ENCODE measurements around the gene GRK5. TPM values are rescaled to one million over a fixed set of nuclear protein-coding genes. Genes with fewer than 3 reads are reported as not detected.
A peak's percentile ranks its signal among the peaks of the same experiment; 100 is the strongest.

GRK5 gene
- total RNA-seq, 4 donors from 2014 or later, result 5.4 to 13.0 (median 10.6) TPM

DNA sequence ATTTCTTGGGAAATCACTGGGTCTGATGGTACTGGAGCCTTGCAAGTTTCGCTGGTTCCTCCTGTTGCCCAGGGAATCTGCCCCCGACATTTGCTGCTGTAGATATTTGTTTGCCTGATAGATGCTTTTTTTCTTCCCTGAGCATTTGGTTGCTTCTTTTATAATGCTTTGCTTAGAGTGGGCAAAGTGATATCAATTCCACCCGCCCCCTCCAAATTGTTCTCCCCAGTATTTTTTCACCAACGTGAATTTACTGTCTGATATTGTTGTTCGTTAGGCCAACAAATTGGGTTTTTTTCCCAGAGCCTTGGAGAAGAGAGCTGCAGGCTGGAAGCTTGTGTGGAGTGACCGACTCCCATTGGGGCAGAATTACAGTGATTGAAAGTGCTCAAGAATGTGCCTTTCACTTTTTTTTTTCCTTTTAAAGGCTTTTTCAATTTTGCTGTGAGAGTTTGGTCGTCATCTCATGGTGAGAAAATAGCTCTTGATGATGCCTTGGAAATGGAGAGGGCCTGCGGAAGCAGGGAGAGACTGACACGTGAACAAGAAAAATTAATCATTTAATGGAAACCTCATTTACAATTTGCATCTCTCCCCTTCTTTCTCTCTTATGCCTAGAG lies 2.5 kb downstream of the GRK5 start:
- 36 to 46% methylated on average over 9 of the region's 9 CpGs for WGBS, 2 donors
- intact Hi-C loops (cut with DNase I; ENCODE audit: low total_unique reads), result loop anchor here (10.0 kb wide), 2 partner anchors 205 to 235 kb away; no protein-coding TSS in a partner anchor
- H3K4me3 ChIP-seq (ENCODE audit: low read depth, poor library complexity, severe bottlenecking), result no peak overlapping the region
- TF ChIP-seq, protein P1, sequence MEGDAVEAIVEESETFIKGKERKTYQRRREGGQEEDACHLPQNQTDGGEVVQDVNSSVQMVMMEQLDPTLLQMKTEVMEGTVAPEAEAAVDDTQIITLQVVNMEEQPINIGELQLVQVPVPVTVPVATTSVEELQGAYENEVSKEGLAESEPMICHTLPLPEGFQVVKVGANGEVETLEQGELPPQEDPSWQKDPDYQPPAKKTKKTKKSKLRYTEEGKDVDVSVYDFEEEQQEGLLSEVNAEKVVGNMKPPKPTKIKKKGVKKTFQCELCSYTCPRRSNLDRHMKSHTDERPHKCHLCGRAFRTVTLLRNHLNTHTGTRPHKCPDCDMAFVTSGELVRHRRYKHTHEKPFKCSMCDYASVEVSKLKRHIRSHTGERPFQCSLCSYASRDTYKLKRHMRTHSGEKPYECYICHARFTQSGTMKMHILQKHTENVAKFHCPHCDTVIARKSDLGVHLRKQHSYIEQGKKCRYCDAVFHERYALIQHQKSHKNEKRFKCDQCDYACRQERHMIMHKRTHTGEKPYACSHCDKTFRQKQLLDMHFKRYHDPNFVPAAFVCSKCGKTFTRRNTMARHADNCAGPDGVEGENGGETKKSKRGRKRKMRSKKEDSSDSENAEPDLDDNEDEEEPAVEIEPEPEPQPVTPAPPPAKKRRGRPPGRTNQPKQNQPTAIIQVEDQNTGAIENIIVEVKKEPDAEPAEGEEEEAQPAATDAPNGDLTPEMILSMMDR (IDR thresholded peaks at IDR 0.05), result no peak
- no peak for TF ChIP-seq POLR2A (IDR thresholded peaks at IDR 0.05)
- no peak for DNase-seq (ENCODE audit: low spot score in 2 of 2)

DNA sequence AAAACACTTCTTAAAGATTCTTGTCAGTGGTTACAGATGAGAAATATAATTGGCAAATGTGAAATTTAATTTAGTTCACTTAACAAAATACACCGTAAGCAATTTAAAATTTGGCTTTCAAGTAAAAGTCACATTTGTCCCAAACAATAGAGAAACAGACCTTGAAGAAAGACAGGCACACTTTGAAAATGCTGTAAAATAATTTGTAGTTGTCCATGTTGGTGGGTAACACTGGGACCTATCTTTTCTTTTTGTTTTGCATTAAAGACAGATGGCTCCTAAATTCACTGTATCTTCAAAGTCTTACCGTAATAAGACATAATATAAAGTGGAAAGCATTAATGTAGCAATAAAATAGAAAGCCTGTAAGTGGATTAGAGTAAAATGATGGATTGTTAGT lies 3.3 kb downstream of the GRK5 start:
- intact Hi-C loops (cut with DNase I; ENCODE audit: low total_unique reads), result no loop called here
- H3K4me3 ChIP-seq (ENCODE audit: low read depth, poor library complexity, severe bottlenecking), result no peak overlapping the region
- TF ChIP-seq, protein P1 (IDR thresholded peaks at IDR 0.05), result no peak
- no peak for TF ChIP-seq POLR2A (IDR thresholded peaks at IDR 0.05)
- 80 to 82% methylated on average over 2 of the region's 2 CpGs for WGBS, 2 donors
- no peak for DNase-seq (ENCODE audit: low spot score in 2 of 2)

DNA sequence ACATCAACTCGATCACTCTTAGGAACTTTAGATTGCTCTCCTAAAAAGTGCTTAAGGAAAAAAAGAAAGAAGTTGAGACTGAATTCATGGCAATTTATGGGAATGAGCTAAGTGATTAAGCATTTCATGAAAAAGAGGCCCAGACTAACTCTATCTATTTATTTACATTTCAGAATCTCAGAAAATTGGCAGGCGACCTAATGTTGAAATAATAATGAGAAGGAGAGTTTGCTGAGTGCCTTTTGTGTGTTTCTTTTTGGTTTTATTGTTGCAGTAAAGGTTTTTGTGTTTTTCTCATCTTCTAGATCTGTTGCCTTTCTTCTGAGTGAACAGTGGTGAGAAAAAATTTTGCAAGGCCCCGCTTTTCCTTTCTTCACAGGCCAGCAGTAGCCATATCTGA lies 3.8 kb downstream of the GRK5 start:
- no peak for DNase-seq (ENCODE audit: low spot score in 2 of 2)
- intact Hi-C loops (cut with DNase I; ENCODE audit: low total_unique reads), result no loop called here
- no peak for TF ChIP-seq POLR2A (IDR thresholded peaks at IDR 0.05)
- TF ChIP-seq, protein P1 (IDR thresholded peaks at IDR 0.05), result no peak
- WGBS, 2 donors, result 77 to 85% methylated on average over 3 of the region's 3 CpGs
- no peak overlapping the region for H3K4me3 ChIP-seq (ENCODE audit: low read depth, poor library complexity, severe bottlenecking)

DNA sequence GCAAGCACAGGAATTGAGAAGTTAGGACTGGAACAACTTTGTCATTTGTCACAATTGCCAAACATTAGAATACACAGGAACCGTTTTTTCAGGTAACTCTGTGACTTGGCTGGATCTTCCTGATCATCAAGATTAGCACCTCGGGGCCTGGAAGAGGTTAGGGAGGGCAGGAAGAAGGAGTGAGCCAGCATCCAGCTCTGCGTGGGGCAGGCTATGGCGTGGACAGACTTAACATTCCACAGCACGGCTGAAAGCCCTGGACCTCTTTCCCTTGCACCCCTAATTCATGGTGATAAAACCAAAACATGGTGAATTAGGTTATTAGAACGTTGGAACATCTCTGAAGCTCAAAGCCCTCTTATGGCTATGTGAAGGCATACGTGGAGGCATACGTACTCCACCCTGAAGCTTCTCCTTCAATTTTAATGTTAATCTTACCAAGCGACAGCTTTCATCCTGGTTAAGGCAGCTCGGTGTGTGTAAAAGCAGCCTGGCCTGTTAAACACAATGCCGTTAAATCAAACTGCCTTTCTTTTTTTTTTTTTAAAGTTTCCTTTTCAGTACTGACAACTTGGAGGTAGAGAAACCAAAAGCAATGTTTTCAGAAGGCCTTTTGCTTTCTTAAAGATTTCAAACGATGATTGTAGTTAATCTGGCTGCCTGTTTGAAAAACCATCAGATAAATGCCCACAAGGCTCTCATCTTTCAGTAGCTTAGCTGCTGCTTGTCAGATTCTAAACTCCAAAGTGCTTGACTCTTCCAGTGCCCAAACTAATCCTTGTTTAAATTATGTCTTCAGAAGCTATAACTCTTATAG lies 4.5 kb downstream of the GRK5 start:
- intact Hi-C loops (cut with DNase I; ENCODE audit: low total_unique reads), result no loop called here
- H3K4me3 ChIP-seq (ENCODE audit: low read depth, poor library complexity, severe bottlenecking), result no peak overlapping the region
- DNase-seq (ENCODE audit: low spot score in 2 of 2), result no peak
- no peak for TF ChIP-seq POLR2A (IDR thresholded peaks at IDR 0.05)
- TF ChIP-seq, protein P1 (IDR thresholded peaks at IDR 0.05), result no peak
- 38 to 50% methylated on average over 12 of the region's 12 CpGs for WGBS, 2 donors

DNA sequence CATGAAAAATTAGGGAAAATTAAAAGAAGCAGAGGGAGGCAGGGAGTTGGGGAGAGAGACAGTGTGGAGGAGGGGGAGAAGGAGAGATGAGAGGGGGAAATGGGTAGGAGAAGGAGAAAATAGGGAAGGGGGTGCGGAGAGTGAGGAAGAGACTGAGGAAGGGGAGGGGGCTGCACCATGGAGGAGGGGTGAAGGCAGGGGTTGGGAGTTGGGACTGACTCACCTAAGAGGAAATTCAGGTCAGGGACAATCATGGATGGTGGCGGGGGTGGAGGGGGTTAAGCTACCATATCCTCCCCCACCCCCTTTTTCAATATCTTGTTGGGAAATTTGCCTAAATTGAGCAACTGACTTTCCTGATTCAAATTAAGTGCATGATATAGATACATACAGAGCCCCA lies 8.0 kb downstream of the GRK5 start:
- TF ChIP-seq POLR2A (IDR thresholded peaks at IDR 0.05), result no peak
- TF ChIP-seq, protein P1 (IDR thresholded peaks at IDR 0.05), result no peak
- 90 to 98% methylated on average over 2 of the region's 2 CpGs for WGBS, 2 donors
- no peak overlapping the region for H3K4me3 ChIP-seq (ENCODE audit: low read depth, poor library complexity, severe bottlenecking)
- DNase-seq (ENCODE audit: low spot score in 2 of 2), result peak in 1 of 2 donors; percentile 53
- intact Hi-C loops (cut with DNase I; ENCODE audit: low total_unique reads), result no loop called here

Data from lower leg skin (tissue), 4 donors.